HG02870 (cell line): ENCODE results near the gene MELTF.
A peak's percentile ranks its signal among the peaks of the same experiment; 100 is the strongest.
"Not testable (repeated sequence)": the region's sequence is repeated elsewhere in the genome, so short reads cannot be mapped to it uniquely, and the experiment has no call there.

ENCODE experiments used
- ATAC-seq: cut with Tn5 transposase; IDR thresholded peaks from one replicate; pipeline ENCODE4 v1.9.1; 2021; ENCODE audit warnings: mild to moderate bottlenecking, moderate library complexity; ENCODE audit not compliant: unreplicated experiment

MELTF gene

DNA sequence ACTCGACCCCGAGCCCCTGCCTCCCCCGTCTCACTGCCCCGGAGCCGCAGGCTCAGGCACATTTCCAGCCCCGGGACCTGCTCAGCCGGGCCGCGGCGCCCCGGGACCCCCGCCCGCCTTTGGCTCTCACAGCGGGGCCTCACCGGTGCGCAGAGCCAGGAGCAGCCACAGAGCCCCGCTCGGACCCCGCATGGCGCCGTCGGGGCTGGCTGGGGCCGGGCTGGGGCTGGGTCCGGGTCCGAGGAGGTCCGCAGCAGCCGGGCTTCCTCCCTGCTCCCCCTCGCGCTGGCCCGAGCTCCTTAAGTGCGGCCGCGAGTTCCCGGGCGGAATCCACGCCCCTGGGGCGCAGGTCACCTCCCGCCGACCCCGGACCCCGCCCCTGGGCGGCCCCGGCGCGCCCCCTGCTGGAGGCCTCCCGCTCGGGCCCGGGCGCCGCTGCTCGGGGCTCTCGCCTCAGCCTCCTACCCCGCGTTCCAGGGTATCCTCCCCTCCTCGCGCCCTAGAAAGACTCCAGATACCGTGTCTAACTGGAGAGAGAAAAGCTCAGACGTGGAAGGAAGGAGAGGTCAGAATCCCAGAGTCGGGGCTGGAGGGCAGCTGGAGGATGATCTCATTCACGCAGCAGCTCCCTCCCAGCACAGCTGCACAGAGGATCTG is at the start of gene MELTF:
Gene MELTF (minus strand): TSS at position 307 of the 657 bp plus-strand sequence. CDS start 115 bp downstream, at position 192.
- ATAC-seq, result peak; percentile 59

DNA sequence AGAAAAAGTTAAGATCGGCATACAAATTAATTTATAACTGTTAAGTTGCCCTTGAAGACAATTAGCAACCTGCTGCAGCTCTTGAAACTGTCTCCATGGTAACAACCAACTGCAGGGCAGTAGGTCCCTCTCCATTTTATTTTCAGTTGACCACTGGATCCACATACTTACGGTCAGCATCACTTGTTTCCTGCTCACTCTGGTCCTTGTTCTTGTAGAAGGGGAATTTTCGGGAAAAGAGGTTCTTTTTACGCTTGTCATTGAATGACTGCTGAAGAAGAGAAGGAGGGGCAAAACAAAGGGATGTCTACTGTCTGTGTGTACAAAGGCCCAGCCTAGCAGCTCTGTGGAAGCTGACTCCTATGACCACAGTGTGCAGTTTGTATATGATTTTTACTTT is 46.8 kb upstream of the MELTF start:
- no peak for ATAC-seq

DNA sequence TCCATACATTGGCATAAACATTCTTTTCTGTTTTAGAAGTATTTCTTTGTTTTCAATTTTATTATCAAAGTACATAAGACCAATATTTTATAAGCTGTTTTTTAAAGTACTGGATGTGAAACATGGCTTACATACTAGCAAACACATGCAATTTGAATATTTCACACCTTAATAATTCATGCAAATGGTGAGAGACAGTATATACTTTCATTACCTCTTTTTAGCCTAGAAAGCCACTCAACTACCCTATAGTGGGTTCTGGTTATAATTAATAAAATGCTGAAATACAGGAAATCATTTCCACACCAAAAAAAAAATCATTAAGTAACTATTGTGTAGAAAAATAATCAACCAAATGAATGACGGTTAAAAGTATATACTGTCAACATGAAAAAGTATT is 38.5 kb upstream of the MELTF start:
- ATAC-seq, result no peak

DNA sequence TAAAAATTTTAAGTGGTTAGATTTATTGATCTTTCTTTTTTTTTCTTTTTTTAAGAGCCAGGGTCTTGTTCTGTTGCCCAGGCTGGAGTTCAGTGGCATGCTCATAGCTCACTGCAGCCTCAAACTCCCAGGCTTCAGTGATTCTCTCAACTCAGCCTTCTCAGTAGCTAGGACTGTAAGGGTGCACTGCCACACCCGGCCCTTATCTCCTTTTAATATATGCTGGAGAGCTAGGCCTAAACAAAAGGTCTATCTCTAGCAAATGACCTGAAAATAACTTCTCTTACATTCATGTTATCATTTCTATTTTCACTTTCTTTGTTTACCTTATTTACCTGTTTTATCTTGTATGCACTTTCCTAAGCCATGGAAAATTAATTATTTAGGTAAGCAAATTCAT is 35.2 kb upstream of the MELTF start:
- no peak for ATAC-seq

DNA sequence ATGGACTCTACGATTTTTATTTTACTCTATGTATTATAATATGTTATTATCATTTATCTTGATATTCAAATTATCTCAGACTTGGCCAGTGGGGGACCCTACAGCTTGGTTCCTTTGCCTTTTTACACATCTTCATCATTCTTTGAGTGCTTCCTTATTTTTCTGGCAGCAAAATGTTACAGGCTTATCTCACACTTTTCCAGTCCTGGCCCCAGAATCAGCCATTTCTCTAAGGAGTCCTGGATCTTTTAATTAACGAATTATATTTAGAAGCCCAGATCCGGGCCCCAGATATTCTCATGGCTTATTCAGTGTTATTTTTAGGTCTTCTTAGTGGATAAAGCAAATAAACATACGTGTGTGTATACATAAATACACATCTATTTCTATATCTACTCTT is 32.8 kb upstream of the MELTF start:
- ATAC-seq, result no peak

DNA sequence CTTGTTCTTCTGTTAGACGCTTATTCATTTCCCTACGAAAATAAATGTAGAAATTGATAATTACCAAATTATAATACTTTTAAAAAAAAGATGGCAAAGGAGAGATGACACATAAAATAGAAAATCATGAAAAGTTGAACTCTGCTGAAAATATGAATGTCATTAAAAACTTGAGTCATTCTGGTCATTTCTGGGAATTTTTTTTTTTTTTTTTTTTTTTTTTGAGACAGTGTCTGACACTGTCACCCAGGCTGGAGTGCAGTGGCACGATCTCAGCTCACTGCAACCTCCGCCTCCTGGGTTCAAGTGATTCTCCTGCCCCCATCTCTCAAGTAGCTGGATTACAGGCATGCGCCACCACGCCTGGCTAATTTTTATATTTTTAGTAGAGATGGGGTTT is 22.0 kb upstream of the MELTF start:
- ATAC-seq, result not testable (repeated sequence)

DNA sequence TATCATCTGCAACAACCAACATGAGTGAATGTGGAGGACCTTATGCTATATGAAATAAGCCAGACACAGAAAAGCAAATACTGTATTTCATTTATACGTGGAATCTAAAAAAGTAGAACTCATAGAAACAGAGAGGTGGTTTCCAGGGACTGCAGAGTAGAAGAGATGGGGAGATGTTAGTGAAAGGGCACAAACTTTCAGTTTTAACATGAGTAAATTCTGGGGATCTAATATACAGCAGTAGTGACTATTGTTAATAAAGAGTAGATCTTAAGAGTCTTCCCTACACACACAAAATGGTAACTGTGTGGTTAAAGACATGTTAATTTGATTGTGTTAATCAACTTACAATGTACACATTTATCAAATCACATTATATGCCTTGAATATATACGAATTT is 20.9 kb upstream of the MELTF start:
- ATAC-seq, result peak; percentile 42

DNA sequence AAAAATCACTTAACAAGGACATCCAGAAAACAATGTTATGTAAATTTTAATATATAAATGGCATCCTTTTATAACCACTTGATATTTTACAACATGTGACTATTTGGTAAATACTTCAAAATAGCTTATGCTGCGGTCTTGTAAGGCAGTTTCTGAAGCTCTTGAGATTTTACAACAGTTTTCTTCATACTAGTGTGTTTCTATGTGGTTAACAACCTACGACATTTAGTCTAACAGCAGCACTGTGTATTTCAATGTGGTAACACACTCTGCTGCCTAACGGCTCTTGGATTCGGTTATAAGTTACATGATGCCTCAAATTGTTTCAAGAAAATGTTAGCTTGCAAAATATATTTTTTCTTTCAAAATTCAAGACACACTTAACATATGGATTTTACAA is 12.9 kb upstream of the MELTF start:
- no peak for ATAC-seq

DNA sequence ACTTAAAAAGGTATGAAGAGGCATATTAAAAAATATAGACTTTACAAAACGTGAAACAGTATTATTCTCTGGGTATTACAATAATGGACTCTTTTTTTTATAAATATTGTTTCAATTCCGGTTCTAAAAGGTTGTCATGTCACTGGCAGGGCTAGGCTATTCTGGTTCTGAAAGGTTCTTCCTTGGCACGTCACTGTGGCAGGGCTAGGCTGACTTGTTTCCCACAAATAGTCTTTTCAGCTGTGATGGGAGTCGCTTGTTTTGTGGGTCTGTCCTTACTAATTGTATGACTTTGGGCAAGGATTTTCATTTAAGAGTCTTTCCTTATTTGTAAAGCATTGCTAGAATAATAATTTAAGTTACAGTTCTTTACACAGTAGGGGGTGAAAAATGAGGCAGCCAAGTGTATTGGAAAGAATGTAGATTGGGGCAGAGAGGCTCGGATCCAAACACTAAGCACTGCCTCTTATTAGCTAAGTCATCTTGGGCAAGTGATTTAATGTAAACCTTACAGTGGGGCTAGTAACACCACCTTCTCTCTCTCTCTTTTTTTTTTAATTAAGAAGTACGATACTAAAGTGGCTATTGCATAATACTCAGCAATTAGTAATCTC is 12.4 kb upstream of the MELTF start:
- ATAC-seq, result no peak

DNA sequence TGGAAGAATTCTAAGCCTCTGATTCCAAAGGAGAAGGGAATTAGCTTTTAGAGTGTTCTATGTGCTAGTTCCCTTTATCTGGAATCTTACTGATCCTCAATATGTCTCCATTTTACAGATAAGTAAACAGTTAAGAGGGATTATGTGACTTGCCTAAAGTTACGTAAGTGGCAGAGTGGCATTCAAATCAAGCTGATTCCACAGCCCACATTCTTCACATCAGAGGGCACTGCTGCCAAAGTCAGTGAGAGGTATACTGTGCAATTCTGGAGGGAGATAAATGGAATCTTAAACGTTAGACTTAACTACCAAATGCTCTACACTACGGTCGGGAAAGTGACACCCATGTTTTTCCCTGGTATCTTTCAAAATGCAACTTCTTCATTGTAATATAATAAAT is 11.0 kb upstream of the MELTF start:
- no peak for ATAC-seq

DNA sequence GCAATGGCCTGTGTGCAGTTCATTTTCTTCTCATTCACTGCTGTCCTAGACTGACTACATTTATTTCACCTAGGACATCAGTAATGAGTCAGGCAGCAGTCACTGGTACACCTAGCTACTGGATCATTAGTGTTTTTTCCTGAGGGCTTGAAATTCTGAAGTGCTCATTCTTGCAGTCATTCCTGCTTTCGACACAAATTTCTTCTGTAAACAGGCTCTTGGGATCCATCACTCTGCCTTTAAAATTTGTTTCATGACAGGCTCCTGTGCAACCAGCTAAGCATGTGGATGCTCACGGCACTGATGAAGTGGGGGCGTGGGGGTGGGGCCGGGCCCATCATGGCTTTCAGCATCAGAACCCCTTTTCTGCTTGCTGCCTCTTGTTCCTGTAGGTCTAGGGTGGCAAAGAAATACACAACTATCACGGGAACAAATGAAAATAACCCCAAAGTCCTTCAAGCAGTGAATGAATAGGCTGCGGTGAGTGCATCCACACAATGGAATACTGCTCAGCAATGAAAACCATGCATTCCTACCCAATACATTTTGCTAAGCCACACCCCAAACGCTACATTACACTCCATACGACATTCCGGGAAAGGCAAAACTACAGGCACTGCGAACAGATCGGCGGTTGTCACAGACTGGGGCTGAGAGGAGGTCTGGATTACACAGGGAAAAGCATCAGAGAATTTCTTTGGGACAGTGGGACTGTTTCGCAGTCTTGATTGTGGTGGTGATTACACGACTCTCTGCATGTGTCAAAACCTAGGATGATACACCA is 9.3 kb upstream of the MELTF start:
- ATAC-seq, result no peak

DNA sequence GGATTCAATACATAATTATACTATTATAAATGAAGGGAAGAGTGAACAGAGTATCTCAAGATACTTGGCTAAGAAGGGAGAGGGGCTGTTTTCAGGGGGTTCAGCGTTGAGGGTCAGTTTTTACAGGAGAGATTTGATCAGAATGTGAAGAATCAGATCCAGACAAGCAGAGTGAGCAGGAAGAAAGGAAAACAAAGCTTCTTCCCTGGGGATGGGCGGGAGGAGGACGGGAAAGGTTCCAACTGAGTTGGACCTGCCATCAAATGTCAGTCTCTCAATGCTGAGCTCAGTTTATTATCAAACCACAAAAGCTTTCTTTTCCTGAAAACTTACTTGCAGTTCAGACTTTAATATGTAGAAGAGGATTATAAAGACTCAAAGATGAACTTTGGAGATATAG is 6.0 kb upstream of the MELTF start:
- no peak for ATAC-seq

DNA sequence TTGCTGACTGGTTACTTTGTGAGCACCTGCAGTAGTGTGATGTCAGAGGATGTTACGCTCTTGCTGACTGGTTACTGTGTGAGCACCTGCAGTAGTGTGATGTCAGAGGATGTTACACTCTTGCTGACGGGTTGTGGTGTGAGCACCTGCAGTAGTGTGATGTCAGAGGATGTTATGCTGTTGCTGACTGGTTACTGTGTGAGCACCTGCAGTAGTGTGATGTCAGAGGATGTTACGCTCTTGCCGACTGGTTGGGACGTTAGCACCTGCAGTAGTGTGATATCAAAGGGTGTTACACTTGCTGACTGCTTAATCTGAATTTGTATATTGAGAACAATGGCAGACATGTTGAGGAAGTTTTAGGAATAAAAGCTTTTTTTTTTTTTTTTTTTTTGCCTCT is 5.2 kb upstream of the MELTF start:
- ATAC-seq, result not testable (repeated sequence)

DNA sequence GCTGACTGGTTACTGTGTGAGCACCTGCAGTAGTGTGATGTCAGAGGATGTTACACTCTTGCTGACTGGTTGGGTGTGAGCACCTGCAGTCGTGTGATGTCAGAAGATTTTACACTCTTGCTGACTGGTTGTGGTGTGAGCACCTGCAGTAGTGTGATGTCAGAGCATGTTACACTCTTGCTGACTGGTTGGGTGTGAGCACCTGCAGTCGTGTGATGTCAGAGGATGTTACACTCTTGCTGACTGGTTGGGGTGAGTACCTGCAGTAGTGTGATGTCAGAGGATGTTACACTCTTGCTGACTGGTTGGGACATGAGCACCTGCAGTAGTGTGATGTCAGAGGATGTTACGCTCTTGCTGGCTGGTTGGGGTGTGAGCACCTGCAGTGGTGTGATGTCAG is 4.1 kb upstream of the MELTF start:
- not testable (repeated sequence) for ATAC-seq

DNA sequence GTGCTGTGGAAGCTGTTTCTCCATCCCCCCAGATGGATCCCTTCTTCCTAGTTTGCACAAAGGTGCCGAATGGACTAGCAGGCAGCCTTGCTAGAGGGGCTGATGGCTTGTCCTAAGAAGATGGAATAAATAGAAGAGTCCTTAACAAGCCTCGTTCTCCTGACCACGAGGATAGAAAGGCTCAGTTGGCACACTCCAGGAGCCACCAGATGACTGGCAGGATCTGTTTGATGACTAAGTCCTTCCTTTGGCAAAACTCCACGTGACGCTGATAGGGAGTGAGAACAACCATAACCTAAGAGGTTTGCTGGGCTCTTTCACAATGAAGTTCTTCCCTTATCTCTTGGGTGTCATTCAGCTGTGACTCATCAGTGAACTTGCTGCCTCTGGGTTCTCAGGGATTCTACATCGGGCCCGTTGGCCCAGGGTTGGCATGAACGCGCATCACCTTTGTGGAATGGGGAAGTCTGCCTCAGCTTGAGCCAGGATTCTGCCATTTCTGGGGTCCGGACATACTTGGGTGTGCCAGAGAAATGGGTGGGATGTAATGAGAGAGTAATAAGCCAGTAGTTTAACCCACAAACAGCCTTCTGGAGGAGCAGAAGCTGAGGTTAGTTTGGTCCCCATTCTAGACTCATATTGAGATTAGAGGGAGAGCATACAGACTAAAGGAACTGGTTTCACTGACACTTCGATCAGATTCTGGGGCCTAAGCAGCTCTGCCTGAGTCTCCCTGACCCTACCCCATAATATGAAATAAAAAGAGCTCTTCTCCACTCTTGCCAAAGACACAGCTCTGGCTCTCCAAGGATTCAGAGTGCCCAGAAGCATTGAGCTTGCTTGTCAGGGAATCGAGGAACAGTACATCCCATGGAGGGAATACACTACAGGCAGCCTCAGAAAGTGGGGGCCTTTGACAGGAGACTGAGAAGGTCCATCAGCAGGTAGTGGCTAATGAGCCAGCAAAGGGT is 2.0 kb upstream of the MELTF start:
- no peak for ATAC-seq

DNA sequence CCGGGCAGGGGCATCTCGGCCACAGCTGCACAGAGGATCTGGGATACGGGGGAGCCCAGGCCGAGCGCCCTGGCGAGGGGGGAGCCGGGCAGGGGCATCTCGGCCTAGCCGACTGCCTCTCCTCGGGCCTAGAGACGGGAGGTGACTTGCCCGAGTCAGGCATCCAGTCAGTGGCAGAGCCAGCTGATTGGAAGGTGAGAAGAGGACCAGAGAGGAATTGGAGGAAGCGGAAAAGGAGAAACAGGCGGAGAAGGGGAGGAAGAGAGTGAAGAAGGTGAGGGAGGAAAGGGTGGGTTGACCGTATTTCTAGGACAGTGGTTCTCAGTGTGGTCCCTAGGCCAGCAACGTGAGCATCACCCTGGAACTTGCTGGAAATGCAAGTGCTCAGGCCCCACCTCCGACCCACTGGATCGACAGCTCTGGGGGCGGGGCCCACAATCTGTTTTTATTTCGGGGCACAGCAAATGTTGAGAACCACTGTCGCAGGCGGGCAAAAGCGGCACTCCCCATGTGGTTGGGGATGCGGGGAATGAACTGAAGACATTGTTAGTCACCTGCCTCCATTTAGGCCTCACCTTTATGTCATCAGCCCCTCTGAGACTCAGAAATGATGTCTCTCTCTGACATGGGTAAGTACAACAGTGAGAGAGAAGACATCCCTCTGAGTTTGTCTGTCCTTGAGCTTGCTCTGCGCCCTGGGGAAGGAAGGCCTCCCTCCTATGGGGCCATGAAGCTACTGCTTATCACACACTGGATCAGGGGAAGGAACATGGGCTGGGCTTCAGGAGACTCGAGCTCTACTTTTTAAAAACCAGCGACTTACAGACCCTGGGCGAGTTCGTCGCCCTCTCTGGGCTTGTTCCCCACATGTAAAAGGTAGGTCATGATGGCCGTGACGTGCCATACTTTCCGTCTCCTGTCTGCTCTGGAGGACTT is 1.0 kb upstream of the MELTF start:
- ATAC-seq, result no peak

DNA sequence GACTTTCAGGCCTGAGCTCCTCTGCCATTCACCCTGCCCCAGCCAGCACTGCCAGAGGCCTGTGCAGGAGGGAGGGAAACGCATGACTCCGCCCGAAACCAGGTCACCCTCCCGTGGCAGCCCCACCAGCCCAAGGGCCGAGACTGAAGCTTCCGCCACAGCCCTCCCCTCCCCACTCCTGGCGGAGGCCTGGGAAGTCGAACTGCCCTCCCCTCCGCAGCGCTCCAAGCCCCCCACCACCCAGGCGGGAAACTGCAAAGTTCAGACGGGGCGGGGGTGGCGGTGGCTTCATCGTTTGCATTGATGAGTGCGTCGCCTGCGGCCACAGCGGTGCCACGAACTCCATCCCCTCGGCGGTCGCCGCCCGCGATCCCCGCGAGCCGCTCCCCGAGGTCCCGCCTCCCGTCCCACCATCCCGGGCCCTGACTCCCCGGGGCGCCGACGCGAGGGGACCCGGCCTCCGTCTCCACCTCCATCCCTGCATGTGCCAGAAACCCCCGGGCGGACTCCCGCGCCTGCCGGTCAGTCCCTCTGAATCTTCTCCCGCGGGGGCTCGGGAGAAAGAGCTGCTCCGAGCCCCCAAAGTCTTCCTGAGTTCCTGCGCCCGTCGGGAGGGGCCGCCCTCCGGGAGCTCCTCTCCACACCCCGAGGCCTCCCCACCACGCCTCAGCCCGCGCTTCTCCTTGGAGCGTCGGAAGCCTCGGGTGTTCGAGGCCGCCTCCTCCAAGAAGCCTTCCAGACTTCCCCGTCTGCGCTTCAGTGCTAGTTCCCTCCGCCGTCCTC is 698 bp downstream of the MELTF start:
- no peak for ATAC-seq

DNA sequence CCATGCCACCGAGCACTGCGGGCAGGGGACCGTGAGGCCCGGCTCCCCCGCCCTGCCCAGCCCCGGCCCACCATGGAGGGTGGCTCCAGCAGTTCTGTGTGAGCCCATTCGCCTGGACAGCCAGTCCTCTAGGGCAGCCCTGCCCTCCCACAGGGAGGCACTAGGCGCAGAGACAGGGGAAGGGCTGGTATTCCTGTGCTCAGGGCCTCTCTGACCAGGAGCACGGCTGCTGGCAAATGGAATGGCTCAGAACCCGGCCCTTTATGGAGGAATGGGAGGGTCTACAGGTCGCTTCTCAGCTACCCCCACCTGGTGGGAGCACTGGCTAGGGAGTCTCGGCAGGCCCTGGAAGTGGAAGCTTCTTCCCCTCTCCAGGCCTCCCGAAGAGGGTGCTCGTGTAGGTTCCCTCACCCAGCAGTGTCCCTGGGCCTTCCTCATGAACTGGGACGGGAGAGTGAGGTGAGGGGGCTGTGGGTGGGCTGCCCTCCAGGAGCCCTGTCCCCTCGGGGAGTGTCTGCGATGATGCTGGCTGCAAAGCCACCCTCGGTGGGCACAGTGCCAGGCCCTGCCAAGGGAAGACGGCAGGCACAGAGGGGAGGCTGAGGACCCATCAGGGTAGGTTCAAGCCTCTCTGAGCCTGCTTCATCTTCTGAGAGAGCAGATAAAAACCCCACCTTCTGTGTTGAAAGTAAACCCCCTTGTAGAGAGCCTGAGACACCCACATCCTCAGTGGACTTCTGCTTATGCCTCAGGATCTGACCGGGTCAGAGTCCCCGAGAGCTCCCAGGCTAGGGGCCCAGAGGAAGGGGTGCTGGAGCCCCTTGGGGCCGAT is 1.5 kb downstream of the MELTF start:
- ATAC-seq, result no peak
